Ishikawa (cell line): ENCODE data around the gene MRPS10.
A peak's percentile ranks its signal among the peaks of the same experiment; 100 is the strongest.

Experiments
- CEBPB ChIP-seq: IDR thresholded peaks from 2 replicates; pipeline ENCODE4 v1.6.1; 2012
- CREB1 ChIP-seq: IDR thresholded peaks from 2 replicates; pipeline ENCODE4 v1.6.1; 2012; ENCODE audit warnings: low read depth
- EGR1 ChIP-seq: IDR thresholded peaks from 2 replicates; pipeline ENCODE4 v1.6.1; 2012
- EP300 ChIP-seq: IDR thresholded peaks from 2 replicates; pipeline ENCODE4 v1.6.1; 2012; ENCODE audit warnings: borderline replicate concordance
- FOXM1 ChIP-seq: IDR thresholded peaks from 2 replicates; pipeline ENCODE4 v1.6.1; 2012; ENCODE audit warnings: low read depth, borderline replicate concordance
- MAX ChIP-seq: IDR thresholded peaks from 2 replicates; pipeline ENCODE4 v1.6.1; 2012
- NFIC ChIP-seq: IDR thresholded peaks from 2 replicates; pipeline ENCODE4 v1.6.1; 2012
- RAD21 ChIP-seq: IDR thresholded peaks from 2 replicates; pipeline ENCODE4 v1.6.1; 2012; ENCODE audit warnings: low read depth
- REST ChIP-seq: IDR thresholded peaks from 2 replicates; pipeline ENCODE4 v1.6.1; 2012; ENCODE audit warnings: low read depth, mild to moderate bottlenecking
- TAF1 ChIP-seq: IDR thresholded peaks from 2 replicates; pipeline ENCODE4 v1.6.1; 2012; ENCODE audit warnings: low read depth, mild to moderate bottlenecking
- TCF12 ChIP-seq: IDR thresholded peaks from 2 replicates; pipeline ENCODE4 v1.6.1; 2012; ENCODE audit warnings: low read depth
- TEAD4 ChIP-seq: IDR thresholded peaks from 2 replicates; pipeline ENCODE4 v1.6.1; 2012
- USF1 ChIP-seq: IDR thresholded peaks from 2 replicates; pipeline ENCODE4 v1.6.1; 2012
- YY1 ChIP-seq: IDR thresholded peaks from 2 replicates; pipeline ENCODE4 v1.6.1; 2012; ENCODE audit warnings: low read depth
- ZBTB7A ChIP-seq: IDR thresholded peaks from 2 replicates; pipeline ENCODE4 v1.6.1; 2012; ENCODE audit warnings: low read depth

The MRPS10 gene

GRCh38 chr6:42171813-42172581 lies 45.7 kb downstream of the MRPS10 start:
- TF ChIP-seq TCF12 (no peak), EP300 (no peak), RAD21 (no peak), TAF1 (no peak), USF1 (no peak), NFIC (no peak), TEAD4 (no peak), ZBTB7A (no peak), REST (no peak), CREB1 (no peak), MAX (no peak), CEBPB (no peak), YY1 (no peak), FOXM1 (no peak), EGR1 (no peak)

GRCh38 chr6:42168650-42169049 lies 49.0 kb downstream of the MRPS10 start:
- TF ChIP-seq ZBTB7A (no peak), EGR1 (no peak), TAF1 (no peak)

- TF ChIP-seq CEBPB, result no peak
- TF ChIP-seq CREB1, result no peak
- TF ChIP-seq RAD21, result peak; percentile 95
- TF ChIP-seq TAF1, result no peak
- TF ChIP-seq EGR1, result no peak
Measured at GRCh38 chr6:42166444-42167141, 51.1 kb downstream of the MRPS10 start.

GRCh38 chr6:42165016-42165415 lies 52.6 kb downstream of the MRPS10 start:
- TF ChIP-seq MAX, result no peak
- TF ChIP-seq EP300, result no peak
- TF ChIP-seq NFIC, result no peak
- no peak for TF ChIP-seq REST

GRCh38 chr6:42163981-42164380 lies 53.7 kb downstream of the MRPS10 start:
- TF ChIP-seq FOXM1 (no peak), EGR1 (no peak), ZBTB7A (no peak)

- no peak for TF ChIP-seq NFIC
Measured at GRCh38 chr6:42162812-42163211, 54.8 kb downstream of the MRPS10 start.

GRCh38 chr6:42162384-42162783 lies 55.3 kb downstream of the MRPS10 start:
- no peak for TF ChIP-seq REST
- TF ChIP-seq FOXM1, result no peak
- no peak for TF ChIP-seq CEBPB
- no peak for TF ChIP-seq USF1
- no peak for TF ChIP-seq ZBTB7A
- TF ChIP-seq CREB1, result no peak
- TF ChIP-seq TAF1, result no peak
- TF ChIP-seq EGR1, result no peak
- TF ChIP-seq TEAD4, result no peak
- no peak for TF ChIP-seq MAX
- no peak for TF ChIP-seq YY1
- no peak for TF ChIP-seq EP300
- TF ChIP-seq RAD21, result no peak
